GM21619 (cell line): Measurements from ENCODE around the gene FBXO33.

Source experiments
- ATAC-seq: cut with Tn5 transposase; IDR thresholded peaks from one replicate; pipeline ENCODE4 v1.9.1; 2021; ENCODE audit not compliant: unreplicated experiment

The FBXO33 gene, protein sequence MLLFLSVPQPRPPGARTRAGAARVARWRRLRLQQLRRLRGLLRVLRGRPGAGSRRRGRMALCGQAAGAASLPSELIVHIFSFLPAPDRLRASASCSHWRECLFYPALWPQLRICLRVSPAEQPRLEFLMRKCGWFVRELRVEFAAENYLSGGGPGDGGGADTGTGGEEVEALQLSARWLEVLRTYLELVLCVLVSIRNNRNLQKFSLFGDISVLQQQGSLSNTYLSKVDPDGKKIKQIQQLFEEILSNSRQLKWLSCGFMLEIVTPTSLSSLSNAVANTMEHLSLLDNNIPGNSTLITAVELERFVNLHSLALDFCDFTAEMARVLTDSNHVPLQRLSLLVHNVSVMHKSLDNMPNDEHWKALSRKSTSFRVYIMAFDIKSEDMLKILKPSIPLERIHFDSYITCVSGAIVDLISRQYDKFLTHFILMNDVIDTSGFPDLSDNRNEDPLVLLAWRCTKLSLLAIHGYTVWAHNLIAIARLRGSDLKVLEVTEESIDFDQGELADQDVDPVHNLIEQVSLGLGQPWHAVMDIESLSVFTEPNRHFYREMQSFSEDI

DNA sequence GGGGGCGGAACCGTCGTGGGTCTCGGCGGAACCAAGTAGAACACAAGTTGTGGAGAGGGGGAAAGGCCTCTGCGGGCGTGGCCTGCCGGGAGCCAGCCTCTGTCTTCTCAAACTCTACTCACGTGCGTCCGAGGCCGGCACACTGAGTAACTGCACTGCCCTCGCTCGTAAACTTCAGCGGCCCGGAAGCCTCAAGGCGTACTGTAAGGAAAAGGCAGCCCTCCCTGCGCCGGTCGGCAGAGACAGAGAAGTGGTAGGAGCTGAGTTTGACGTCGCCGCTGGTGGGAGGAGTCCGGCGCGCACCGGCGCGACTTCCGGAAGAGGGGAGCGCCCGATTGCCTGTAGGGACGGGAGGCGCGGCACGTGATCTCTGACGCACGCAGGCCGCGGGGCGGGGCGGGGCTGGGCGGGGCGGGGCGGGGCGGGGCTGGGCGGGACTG, at the start of gene FBXO33:
Gene FBXO33 (minus strand): TSS at position 255 of the 440 bp plus-strand sequence. CDS start 271 bp downstream, outside the sequence.
- peak; percentile 77 for ATAC-seq

DNA sequence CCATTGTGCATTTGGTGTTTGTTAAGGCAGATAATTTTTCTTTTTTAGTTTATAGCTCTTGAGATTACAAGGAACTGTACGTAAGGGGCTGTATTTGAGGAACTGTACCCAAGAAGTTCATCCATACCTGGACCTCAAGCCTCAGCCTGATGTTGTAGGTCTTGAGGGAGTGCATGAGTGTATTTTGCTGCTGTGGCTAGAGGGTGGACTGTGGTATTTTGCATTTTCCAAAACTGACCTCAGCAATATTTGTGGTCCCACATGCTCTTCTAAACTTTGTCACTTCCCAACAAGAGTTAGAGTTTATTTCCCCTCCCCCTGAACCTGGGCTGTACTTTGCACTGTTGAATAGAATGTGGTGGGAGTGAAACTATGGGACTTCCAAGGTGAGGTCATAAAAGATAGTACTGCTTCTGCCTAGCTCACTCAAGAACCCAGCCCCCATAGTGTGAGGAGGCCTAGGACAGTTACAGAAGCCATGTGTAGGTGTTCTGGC, 42.2 kb upstream of the FBXO33 start:
- ATAC-seq, result peak; percentile 96

DNA sequence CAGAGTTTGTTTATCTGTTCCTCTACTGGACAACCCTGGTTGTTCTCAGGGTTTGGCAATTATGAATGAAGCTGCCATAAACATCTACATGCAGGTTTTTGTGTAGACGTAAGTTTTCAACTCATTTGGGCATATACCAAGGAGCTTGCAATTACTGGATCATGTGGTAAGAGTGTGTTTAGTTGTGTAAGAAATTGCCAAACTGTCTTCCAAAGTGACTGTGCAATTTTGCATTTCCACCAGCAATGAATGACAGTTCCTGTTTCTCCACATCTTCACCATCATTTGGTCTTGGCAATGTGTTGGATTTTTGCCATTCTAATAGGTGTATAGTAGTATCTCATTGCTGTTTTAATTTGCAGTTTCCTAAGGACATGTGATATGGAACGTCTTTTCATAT, 39.8 kb upstream of the FBXO33 start:
- ATAC-seq, result no peak

DNA sequence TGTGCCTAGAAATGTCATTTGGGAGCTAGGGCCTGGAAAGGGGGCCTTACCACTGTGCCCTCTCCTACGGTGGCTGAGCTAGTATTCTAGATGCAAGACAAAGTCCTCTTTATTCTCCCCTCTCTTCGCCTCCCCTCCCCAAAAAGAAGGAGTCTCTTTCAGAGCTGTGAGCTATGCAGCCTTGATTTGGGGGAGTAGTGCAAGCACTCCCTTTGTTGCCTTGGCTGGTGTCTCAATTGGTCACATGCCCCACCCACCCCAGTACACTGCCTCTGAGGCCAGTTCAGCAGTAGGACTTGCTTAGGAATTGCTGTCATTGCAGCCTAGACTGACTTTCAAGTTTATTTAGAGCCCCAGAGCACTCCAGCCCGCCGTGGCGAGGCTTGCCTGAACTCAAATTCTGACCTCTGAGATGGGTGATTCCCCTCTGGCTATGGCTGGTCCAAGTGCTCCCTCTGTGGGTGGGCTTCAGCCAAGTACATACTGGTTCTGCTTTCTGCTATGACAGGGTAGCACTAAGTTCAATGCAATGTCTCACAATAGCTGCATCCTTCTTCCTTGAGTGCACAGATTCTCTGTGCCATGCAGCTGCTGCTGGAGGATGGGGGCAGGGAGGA, 37.0 kb upstream of the FBXO33 start:
- ATAC-seq, result peak; percentile 96

DNA sequence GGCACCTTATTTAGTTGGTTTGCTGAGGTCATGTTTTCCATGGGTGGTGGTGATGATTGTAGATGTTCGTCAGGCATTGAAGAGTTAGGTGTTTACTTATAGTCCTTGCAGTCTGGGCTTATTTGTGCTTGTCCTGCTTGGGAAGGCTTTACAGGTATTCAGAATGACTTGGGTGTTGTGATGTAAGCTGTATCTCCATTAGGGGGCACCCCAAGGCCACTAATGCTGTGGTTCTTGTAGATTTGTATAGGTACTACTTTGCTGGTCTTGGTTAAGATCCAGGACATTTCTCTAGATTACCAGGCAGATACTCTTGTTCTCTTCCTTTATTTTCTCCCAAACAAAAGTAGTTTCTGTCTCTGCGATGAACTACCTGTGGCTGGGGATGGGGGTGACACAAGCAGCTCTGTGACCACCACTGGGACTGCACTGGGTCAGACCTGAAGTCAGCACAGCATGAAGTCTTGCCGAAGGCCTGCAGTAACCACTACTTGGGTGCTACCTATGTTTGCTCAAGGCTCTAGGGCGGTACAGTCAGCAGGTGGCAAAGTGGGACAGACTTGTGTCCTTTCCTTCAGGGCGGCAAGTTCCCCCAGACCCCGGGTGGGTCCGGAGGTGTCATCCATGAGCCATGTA, 35.8 kb upstream of the FBXO33 start:
- ATAC-seq, result peak; percentile 55

DNA sequence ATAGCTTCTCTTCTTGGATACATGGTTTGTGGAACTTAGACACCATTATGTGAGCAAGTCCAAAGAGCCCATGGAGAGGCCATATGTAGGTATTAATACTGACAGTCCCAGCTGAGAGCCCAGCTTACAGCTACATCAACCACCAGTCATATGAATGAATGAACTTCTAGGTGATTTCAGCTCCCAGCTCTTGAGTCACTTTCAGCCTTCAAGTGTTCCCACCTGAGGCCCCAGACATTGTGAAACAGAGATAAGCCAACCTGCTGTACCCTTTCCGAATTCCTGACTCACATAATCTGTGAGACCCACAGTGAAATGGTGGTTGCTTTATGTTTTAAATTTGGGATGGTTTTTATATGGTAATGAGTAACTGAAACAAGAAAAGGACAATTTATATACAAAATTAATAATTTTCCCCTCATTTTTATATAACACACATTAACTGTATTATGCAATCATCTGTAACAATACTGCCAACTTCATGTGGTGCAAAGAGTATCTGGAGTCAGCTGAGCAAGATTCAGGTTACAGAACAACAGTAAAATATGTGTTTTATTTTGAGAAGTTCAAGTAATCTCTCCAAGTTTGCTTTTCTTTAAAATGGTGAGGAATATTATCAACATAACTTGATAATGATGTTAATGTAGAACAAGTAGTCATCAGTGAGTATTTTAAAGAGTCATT, 27.7 kb upstream of the FBXO33 start:
- ATAC-seq, result no peak

DNA sequence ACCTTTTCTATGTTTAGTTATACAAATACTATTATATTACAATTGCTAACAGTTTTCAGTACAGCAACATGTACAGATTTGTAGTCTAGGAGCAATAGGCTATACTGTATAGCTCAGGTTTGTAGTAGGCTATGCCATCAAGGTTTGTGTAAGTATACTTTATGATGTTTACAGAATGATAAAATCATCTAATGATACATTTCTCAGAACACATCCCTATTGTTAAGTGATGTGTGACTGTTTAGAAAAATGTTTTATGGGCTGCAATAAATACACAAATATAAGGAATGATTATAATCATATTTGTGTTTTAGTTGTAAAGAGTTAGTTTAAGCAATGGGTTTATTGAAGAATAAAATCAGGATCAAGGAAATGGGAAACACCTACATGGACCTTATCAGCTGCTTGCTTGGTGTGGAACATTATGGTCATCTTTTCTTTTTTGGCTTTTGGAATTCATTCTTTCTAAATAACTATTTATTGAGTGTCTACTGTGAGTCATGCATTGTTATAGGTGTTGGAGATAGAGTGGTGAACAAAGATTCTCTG, 24.5 kb upstream of the FBXO33 start:
- ATAC-seq, result no peak

DNA sequence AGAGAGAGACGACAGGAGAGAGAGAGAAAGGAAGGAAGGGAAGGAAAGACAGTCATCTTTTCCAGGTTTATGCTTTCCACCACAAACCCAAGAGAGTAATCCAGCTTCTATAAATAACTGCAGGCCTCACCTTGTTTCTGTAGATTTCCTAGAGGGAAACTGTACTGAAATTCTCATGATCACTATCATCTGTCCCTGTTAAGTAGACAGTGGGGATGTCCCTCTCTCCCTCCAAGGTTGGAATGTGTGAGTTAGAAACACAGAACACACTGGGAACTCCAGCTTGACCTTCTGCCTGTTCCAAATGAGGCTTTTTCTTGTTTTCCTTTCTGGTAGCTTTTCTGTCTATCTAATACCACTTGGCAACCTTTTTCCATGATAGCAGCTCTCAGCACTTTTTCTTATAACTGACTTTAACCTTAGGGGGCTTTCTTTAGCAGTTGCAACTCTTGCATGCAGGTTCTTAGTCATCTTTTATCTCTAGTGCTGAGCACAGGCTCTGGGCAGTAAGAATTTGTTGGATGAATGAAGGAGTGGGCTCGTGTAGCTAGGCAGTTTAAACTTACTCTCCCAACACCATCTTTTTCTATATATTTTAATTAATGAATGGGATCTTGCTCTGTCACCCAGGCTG, 22.8 kb upstream of the FBXO33 start:
- no peak for ATAC-seq

DNA sequence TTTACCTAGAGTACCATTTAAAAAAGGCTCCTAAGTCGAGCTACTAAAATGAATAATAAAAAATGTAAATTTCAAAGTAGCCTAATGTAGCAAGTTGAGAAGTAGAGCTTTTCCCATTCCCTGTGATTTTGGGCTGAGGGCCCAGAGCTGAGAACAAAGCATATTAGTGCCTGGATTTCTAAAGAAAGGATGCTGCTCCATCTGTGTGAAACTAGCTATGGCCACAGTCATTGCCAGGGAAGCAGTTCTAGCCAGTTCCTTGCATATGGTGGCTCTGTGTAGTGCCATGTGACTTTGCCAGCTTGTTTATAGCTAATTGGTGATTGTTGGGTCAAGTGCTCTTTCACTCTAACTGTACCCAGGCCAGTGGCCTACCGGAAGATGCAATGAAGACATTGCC, 20.4 kb upstream of the FBXO33 start:
- no peak for ATAC-seq

DNA sequence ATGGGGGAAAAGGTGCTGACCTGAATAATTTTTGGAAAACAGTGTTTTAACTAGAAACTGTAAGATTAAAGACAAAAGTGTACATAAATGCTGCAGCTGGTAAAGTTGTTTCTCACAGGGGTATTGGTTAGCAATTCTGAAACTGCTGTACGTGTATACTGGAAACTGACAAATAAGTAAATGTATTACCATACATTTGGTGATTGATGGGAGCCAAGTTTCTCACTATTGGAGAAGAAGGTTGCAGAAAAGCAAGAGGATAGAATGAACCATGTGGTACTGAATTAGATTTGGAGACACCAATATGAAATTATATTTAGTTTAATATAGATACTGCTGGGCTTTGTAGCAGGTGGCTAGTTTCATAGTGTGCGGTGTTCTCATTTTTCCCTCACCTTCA, 19.6 kb upstream of the FBXO33 start:
- ATAC-seq, result peak; percentile 63

DNA sequence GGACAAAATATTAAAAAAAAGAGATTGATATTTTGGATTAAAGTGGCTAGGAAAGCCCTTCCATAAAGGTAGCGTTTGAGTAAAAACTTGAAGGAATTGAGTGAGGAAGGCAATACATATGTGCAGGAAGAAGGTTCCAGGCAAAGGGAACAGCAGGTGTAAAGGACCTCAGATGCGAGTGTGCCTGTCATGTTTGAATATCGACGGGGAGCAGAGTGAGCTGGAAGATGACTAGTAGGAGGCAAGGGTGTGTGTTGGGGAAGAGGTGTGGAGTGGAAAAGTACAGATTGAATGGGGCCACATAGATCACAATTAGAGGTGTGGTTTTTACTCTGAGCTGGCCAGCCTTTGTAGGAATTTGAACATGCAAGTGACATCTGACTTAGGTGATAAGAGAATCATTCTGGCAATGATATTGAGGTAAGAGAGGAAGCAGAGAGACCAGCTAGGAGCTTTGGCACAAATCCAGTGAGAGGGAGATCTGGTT, 15.0 kb upstream of the FBXO33 start:
- no peak for ATAC-seq

DNA sequence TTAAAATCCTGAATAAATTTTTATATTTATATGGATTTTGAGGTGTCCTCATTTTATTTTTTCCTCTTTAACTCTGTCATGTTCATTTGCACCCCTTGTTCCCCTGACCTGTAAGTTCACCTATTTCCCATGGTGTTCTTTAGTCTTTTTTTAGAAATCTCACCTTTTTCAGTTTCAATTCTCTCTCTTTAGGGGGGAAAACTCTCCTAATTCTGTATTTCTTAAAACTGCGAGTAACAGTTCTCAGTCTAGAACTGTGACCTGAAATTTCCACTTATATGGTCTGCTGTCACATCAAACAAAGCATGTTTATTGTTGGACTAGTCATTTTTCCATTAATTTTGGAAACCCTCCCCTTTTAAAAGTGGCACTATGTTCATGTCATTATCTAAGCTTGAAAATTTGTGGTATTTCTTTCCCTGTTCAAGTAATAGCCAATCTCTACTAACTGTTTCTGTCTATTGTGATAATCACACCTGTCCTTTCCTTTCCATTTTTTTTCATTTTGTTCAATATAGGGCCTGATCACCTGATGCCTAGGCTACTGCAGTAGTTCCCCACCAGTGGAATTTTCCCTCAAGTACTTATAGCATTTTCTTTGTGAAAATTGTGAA, 14.0 kb upstream of the FBXO33 start:
- peak; percentile 50 for ATAC-seq

DNA sequence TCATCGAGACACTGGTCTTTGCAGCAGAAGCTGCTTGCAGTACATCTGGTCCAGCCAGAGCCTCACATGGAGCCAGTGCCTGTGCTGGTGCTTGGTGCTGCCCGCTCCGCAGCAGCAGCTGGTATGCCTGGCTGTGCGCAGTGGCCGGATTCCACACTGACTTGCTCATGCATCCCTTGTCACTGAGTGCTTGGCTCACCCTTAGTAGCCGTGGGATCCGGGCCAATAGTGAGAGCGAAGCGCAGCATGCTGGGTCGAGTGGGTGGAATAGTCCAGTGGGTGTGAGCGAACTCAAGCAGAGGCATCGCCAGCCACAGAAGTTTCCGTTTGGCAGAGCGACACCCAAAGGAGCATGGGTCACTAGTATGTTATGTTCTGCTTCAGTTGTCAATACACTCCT, 10.1 kb upstream of the FBXO33 start:
- ATAC-seq, result no peak

DNA sequence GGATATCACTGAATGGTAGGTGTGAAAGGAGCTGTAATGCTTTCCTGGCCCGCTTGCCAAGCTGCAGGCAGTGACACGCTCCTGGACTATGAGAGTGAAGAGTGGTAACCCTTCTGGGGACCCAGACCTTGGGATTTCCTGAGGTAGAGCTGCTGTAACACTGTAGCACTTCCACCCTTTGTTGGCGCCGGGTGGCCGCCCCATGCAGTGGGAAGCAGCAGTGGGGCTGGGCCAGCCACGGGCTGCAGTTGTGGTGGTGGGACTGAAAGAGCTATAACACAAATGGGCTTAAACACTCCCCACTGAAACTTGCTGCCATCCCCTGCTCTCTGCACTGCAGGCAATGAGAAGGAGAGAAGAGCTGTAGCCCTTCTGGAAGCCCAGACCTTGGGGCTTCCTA, 9.6 kb upstream of the FBXO33 start:
- ATAC-seq, result no peak

DNA sequence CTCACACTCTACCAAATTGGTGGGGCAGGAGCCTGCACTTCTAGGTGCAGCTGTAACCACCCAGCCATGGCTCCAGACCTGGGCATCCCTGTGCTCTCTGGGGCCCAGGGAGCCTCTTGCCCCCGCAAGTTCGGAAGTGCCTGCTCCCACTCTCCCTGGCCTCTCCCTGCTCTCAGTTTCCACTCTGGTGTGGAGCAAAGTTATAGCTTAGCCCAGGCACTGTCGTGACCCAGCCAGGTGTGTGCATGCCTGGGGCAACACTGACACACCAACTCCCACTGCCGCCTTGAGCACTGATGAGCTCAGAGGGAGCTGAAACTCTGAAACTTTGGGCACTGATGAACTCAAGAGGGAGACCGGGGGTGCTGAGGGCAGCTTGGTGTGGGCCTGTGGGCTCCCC, 8.7 kb upstream of the FBXO33 start:
- ATAC-seq, result no peak

DNA sequence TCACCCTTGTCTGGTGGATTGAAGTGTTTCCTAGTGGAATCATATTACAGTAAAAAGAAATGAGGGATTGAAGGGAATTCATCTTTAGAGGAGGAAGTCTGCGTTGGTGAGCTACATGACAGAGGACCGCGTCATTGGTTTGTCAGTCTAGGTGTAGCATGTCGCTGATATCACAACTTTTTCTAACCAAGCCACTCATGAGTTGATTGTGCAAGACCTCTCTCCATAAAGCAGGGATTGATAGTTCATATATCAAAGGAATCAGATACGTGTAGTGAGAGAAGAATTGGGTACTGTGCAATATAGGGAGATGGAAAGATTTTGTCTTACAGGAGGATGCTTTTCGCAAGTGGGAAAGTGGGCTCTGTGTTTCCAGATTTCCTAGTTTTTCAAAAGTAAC, 3.0 kb upstream of the FBXO33 start:
- no peak for ATAC-seq

DNA sequence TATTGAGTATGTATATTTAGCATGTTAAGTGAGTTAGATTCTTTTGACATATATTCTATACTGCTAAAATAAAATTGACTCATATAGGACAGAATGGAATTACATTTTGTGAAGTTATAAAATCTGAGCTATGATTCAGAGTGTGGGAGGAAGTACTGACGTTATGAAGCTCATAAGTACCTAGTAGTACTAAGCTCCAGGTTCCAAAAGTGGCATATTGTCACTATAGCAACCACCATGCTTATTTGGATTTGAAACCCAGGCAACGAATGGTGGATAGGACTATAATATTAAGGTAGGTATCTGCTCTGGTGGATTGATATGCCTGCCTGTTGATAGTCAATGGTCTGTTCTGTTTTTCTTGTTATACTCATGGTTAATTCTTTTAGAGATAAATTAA, 2.2 kb upstream of the FBXO33 start:
- no peak for ATAC-seq

DNA sequence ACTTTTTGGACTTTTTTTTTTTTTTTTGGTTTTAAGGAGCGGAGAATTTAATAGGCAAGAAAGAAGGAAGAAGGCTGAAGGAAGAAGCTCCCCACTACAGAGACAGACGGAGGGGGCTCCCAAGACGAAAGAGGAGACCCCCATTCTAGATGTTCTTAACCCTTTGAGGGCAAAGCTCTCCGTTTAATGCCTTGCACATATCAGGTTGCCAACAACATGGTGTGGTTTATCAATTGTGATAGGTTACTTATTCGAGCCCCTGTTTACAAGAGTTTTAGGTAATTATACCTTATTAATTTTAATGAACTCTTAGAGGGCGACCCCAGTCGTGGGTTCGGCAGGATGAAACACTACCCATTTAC, 1.2 kb upstream of the FBXO33 start:
- no peak for ATAC-seq

DNA sequence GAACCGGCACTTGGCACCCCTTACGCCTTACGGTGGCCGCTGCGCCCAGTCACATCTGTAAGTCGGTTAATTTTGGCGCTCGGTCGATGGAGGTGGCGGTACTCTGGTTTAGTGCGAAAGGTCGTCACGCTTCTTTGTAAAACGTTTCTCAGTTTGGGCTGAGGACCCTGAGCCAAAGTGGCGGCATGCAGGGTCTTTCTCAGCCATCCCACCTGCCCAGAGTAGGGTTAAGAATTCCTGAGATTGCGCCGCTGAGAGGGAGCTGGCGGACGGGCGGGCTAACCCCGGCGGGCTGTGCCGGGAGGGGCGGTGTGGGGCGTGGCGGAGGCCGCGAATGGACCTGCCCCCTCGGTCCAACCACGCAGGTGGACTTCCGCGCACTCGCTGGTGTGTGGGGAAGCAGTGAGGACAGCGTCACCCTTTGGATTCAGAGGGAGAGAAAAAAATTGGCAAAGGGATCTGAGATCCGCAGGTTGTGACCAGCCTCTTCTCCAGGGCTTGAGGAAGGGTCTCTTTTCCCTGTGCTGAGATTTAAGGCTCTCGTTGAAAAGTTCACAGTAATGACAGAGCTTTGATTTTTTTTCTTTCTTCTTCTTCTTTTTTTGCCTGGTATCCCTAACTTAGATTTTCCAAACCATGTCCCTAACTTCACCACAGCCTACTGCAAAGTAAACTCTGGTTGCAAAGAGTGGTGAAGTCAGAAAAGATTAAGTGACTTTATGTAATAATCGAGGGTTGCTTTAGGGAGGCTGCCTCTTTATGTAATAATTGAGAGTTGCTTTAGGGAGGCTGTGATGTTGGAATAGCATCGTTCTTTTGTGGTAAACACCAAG, 602 bp upstream of the FBXO33 start:
- ATAC-seq, result peak; percentile 65
